ENCODE data around the gene HORMAD2. TPM values are rescaled to one million over a fixed set of nuclear protein-coding genes. Genes with fewer than 3 reads are reported as not detected.

HORMAD2 gene
- total RNA-seq, 1 donor = not detected

Other genes starting within 250 kb of the HORMAD2 start
- 22.4 and 33.6 TPM in 2 replicates for gene ASCC2, start 242.2 kb upstream of the HORMAD2 start, total RNA-seq (ENCODE audit: low replicate concordance)
- 26.9 and 29.8 TPM in 2 replicates for gene MTMR3, start 197.3 kb upstream of the HORMAD2 start, total RNA-seq (ENCODE audit: low replicate concordance)
- 0.57 and 6.2 TPM in 2 replicates for gene LIF, start 166.3 kb downstream of the HORMAD2 start, total RNA-seq (ENCODE audit: low replicate concordance)
- gene OSM, start 186.4 kb downstream of the HORMAD2 start, total RNA-seq (ENCODE audit: low replicate concordance) = not detected in 2 replicates
- 0.16 and 4.9 TPM in 2 replicates for gene CASTOR1, start 209.0 kb downstream of the HORMAD2 start, total RNA-seq (ENCODE audit: low replicate concordance)
- 12.9 and 24.1 TPM in 2 replicates for gene TBC1D10A, start 246.5 kb downstream of the HORMAD2 start, total RNA-seq (ENCODE audit: low replicate concordance)